GM23248 (cell line): ENCODE data around the gene GCKR.
"Not testable (repeated sequence)": the region's sequence is repeated elsewhere in the genome, so short reads cannot be mapped to it uniquely, and the experiment has no call there.

ENCODE experiments used
- EZH2 ChIP-seq: fragments of 200-600 bp; sonication (generic); IDR thresholded peaks from 2 replicates; pipeline ENCODE4 v1.6.1; 2018; ENCODE audit warnings: antibody characterized with exemption, mild to moderate bottlenecking; ENCODE audit not compliant: insufficient read depth, poor library complexity, severe bottlenecking
- EZH2phosphoT487 ChIP-seq: fragments of 200-600 bp; sonication (generic); IDR thresholded peaks from 2 replicates; pipeline ENCODE4 v1.6.1; 2018; ENCODE audit warnings: antibody characterized with exemption, moderate library complexity, mild to moderate bottlenecking, low read depth; ENCODE audit not compliant: insufficient read depth

- TF ChIP-seq EZH2, EZH2phosphoT487: not testable (repeated sequence)
Observed at GRCh38 chr2:27539649-27540048, 43.0 kb downstream of the GCKR start.
